GM03348 (cell line): ENCODE measurements around the gene SIDT2.
"Not testable (repeated sequence)": the region's sequence is repeated elsewhere in the genome, so short reads cannot be mapped to it uniquely, and the experiment has no call there.

Experiments
- DNase-seq: peaks from one replicate; pipeline ENCODE4 v3.0.0; 2012; ENCODE audit warnings: low spot score

SIDT2 gene

GRCh38 chr11:117204283-117205080 lies 25.9 kb downstream of the SIDT2 start:
- DNase-seq, result no peak

- no peak for DNase-seq
These were observed 26.8 kb downstream of the SIDT2 start for GRCh38 chr11:117205211-117205818.

- DNase-seq, result not testable (repeated sequence)
These were observed 27.6 kb downstream of the SIDT2 start for GRCh38 chr11:117206111-117206510.

GRCh38 chr11:117206859-117207258 lies 28.3 kb downstream of the SIDT2 start:
- DNase-seq, result not testable (repeated sequence)

- not testable (repeated sequence) for DNase-seq
These were observed 28.9 kb downstream of the SIDT2 start for GRCh38 chr11:117207481-117207880.

- not testable (repeated sequence) for DNase-seq
These were observed 30.2 kb downstream of the SIDT2 start for GRCh38 chr11:117208710-117209109.

- not testable (repeated sequence) for DNase-seq
These were observed 31.0 kb downstream of the SIDT2 start for GRCh38 chr11:117209351-117210125.

GRCh38 chr11:117210620-117211019 lies 32.1 kb downstream of the SIDT2 start:
- no peak for DNase-seq

GRCh38 chr11:117212697-117213355 lies 34.3 kb downstream of the SIDT2 start:
- DNase-seq, result no peak

- no peak for DNase-seq
These were observed 36.0 kb downstream of the SIDT2 start for GRCh38 chr11:117214404-117215110.

- DNase-seq, result peak; percentile 42
These were observed 38.9 kb downstream of the SIDT2 start for GRCh38 chr11:117217141-117218084.

GRCh38 chr11:117218133-117218915 lies 39.8 kb downstream of the SIDT2 start:
- no peak for DNase-seq

- no peak for DNase-seq
These were observed 40.5 kb downstream of the SIDT2 start for GRCh38 chr11:117219001-117219400.

- DNase-seq, result no peak
These were observed 40.9 kb downstream of the SIDT2 start for GRCh38 chr11:117219455-117219854.

GRCh38 chr11:117219995-117220394 lies 41.5 kb downstream of the SIDT2 start:
- no peak for DNase-seq

- DNase-seq, result no peak
These were observed 42.0 kb downstream of the SIDT2 start for GRCh38 chr11:117220568-117220967.

GRCh38 chr11:117220999-117221774 lies 42.6 kb downstream of the SIDT2 start:
- DNase-seq, result peak; percentile 34

GRCh38 chr11:117221775-117222517 lies 43.4 kb downstream of the SIDT2 start:
- DNase-seq, result peak; percentile 61
